Skin epidermis (tissue), 12 donors: Measurements from ENCODE around the gene CNTNAP2.
"Not testable (repeated sequence)": the region's sequence is repeated elsewhere in the genome, so short reads cannot be mapped to it uniquely, and the experiment has no call there.

Experiments
- H3K27ac ChIP-seq, 21 experiments: fragments of 200-600 bp; sonication (generic) in 11 of 21; one replicate each; pipeline ENCODE4 v1.5.0; 2020; ENCODE audit warnings: mild to moderate bottlenecking in 3 of 21, inconsistent platforms in 2 of 21, moderate library complexity in 2 of 21
- H3K4me3 ChIP-seq, 7 experiments: fragments of 200-600 bp; sonication (generic) in 2 of 7; one replicate each; pipeline ENCODE4 v1.5.0; 2020; ENCODE audit warnings: inconsistent platforms in 2 of 7, mild to moderate bottlenecking in 2 of 7, moderate library complexity in 1 of 7

The CNTNAP2 gene

DNA sequence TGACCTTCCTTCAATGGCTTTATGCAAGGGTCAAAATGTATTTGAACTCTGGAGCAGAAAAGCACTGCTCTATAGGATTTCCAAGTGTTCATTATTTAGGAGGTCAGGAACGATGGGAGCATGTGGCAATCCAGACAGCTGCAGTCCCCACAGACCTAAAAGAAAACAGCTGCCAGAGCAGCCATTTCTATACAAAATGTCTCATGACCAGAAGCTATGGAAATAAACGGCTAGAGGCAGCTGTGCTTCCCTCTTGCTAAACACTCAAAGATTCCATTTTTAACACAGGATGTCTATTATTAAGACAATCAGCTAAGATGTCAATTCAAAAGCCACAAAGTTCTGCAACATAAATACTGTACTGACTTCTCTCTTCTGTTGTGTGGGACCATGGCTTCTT, 1594.8 kb downstream of the CNTNAP2 start:
- Histone ChIP-seq H3K4me3 (no peak overlapping the region), H3K27ac (no peak overlapping the region)

DNA sequence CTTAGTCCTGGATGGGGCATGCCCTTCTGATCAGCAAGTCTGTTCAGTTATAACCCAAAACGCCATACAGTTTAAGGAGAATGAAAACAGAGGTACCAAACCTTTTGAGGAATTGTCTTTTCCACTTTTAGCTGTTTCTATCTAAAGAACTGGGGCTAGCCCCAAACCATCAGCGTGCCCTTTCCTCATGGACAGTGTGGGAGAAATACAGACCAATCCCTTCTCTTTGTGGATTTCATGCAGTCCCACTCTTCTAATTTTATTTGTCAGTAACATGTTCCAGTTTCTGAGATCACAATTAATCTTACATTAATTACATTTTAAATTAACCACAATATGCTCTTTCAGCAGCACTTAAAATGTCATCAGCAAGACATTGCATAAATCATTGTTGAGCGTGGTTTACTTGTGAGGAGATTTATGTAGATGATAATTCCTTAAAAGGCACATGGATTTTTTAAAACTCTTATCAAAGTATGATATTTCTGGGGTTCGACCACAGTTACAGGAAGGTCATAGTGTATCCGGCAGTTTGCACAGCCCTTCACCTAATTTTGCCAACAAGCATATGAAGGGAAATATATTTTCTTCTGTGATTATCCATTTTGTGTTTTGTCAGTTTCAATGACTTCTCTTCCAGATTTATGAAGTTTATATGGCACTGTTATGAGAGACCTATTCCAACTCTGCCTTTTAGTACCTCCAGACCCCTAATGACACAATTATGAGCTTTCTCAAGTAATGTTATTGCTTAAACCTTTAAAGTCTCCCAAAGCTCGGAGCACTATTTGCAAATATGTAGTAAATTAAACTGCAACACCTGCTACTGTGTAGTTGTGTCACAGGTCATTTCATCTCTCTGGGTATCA, 1605.6 kb downstream of the CNTNAP2 start:
- no peak overlapping the region for H3K4me3 ChIP-seq
- H3K27ac ChIP-seq: no peak overlapping the region

DNA sequence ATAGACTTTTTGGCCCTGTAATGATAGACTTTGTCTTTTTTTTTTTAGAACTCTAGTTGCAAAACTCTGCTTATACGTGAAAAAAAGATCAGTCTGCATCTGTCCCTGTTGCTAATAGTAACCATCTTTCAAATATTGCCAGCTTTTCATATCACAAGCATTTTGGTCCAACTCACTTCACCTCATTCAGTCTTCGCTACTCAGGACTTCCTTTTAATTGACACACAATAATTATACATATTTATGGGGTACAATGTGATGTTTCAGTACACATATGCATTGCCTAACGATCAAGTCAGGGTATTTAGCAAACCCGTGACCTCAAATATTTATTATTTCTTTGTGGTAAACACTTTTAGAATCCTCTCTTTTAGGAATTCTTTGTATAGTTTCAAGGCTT, 1606.9 kb downstream of the CNTNAP2 start:
- H3K27ac ChIP-seq: no peak overlapping the region
- no peak overlapping the region for H3K4me3 ChIP-seq

DNA sequence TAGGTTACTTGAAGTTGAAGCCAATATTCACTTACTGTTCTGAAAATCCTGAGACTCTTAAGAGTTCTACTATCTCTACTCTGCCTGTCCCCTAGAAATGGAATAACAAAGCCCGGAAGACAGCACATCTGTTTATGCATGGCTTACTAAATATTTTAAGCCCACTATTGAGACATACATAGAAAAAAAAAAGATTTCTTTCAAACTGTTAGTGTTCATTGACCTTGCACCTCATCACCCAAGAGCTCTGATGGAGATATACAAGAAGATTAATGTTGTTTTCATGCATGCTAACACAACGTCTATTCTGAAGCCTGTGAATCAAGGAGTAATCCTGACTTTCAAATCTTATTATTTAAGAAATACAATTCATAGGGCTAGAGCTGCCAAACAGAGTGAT, 1614.7 kb downstream of the CNTNAP2 start:
- H3K27ac ChIP-seq: no peak overlapping the region
- no peak overlapping the region for H3K4me3 ChIP-seq

DNA sequence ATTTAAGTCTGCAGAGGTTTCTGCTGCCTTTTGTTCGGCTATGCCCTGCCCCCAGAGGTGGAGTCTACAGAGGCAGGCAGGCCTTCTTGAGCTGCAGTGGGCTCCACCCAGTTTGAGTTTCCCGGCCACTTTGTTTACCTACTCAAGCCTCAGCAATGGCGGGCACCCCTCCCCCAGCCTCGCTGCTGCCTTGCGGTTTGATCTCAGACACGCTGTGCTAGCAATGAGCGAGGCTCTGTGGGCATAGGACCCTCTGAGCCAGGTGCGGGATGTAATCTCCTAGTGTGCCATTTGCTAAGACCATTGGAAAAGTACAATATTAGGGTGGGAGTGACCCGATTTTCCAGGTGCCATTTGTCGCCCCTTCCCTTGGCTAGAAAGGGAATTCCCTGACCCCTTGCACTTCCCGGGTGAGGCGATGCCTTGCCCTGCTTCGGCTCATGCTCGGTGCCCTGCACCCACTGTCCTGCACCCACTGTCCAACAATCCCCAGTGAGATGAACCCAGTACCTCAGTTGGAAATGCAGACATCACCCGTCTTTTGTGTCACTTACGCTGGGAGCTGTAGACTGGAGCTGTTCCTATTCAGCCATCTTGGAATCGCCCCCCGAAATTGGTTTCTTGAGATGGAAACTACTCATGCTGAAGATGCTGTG, 1621.1 kb downstream of the CNTNAP2 start:
- not testable (repeated sequence) for H3K4me3 ChIP-seq, H3K27ac ChIP-seq

DNA sequence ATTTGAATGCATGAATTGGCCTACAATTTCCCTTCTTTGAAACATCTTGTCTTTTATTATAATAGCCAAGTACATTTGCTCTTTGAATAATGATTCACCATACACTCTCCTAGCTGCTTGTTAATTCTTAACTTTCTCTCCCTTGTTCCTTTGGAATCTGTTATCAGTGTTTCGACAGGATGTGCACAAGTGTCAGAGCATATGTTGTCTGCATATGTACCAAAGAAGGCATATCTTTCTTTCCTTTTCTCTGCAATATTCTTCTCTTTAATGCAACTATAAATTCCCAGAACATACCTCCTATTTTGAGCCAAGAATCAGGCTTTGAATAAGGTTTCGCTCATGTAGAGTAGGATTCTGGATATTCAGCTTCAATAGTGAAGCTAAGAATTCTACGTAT, 1625.7 kb downstream of the CNTNAP2 start:
- Histone ChIP-seq H3K27ac (no peak overlapping the region), H3K4me3 (no peak overlapping the region)

DNA sequence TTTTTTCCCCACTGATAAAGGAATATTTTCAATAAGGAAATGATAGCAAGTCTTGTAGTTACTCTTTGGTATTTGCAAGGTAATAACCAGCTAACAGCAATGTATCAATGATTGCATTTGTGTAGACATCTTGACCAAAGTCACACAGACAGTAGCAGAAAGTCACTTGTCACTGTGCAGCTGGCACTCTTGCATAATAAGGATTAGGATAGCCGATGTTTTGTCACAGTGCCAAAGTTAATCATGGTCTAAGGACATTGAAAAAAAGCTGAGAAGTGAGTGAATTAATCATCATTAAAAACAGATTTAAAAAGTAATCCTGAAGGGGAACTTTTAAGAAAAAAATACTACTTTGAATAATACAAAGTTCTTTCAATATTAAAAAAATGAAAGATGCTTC, 1639.7 kb downstream of the CNTNAP2 start:
- Histone ChIP-seq H3K4me3 (no peak overlapping the region), H3K27ac (no peak overlapping the region)

DNA sequence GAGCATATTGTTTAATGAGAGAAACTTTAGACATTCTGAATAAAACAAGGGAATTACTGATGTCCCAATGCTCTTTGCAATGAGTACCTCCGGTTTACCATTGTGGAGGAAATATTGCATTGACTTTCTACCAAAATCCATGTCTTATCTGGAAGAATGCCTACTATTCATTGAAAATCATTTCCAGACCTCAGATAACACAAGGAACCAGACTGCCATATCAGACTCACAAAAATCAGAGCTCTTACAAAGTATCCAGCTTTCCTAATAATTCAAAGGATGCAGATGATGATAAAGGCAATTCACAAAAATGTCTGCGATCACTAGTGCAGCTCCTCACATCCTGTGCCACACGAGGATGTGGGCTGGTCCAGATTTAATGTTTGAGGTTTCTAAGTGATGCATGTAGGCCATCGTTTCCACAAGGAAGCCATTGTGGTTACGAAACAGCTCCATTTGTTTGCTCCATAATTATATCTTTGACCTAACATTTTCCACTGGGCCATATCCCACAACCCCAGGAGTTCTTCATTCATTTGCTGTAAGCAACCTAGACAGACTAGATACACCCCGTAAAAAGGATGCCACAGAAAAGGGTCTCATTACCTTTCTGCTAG, 1642.8 kb downstream of the CNTNAP2 start:
- no peak overlapping the region for H3K27ac ChIP-seq
- H3K4me3 ChIP-seq: no peak overlapping the region

DNA sequence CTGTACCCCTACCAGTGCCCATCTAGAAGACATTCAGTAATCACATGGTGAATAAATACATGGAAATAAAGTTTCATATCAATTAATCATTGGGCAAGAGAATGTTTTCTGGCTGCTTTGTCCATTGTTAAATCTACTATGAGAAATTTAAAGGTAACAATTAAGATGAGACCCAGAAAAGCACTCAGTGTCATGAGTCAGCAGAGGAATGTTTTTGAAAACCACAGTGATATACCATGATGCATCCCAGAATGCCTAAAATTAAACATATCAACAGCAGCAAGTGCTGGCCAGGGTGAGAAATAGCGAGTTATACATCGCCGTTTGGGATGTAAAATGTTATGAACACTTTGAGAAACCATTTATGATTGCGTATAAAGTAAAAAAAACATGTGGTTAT, 1648.7 kb downstream of the CNTNAP2 start:
- no peak overlapping the region for H3K4me3 ChIP-seq
- no peak overlapping the region for H3K27ac ChIP-seq

DNA sequence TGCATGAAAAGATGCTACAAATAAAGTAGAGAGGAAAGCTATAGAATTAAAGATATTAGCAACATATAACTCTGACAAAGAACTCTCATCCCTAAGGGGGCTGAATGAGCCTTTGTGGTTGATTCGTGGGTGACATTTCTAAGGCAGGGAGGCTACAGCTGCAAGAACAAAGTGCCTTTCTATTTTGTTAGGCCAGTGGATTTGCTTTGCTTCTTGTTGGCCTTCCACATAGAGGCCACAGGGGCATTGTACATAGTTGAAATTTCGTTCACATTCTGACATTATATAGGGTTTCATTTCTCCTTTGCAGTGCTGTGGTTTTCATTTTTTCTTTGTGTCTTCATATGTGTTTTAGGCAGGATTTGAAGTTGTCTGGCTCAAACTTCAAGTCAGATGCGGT, 1654.7 kb downstream of the CNTNAP2 start:
- Histone ChIP-seq H3K27ac (no peak overlapping the region), H3K4me3 (no peak overlapping the region)

DNA sequence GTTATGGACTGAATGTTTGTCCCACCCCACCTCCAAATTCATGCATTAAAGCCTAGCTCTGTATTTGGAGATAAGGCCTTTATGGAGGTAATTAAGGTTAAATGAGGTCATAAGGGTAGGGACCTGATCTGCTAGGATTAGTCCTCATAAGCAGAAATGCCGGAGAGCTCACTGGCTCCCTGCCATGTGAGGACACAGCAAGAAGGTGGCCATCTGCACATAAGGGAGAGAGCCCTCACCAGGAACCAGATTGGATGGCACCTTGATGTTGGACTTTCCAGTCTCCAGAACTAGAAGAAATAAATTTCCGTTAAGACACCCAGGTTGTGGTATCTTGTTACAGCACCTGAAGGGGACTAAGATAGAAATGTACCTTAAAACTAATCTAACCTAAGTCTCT, 1657.9 kb downstream of the CNTNAP2 start:
- Histone ChIP-seq H3K4me3 (no peak overlapping the region), H3K27ac (no peak overlapping the region)

DNA sequence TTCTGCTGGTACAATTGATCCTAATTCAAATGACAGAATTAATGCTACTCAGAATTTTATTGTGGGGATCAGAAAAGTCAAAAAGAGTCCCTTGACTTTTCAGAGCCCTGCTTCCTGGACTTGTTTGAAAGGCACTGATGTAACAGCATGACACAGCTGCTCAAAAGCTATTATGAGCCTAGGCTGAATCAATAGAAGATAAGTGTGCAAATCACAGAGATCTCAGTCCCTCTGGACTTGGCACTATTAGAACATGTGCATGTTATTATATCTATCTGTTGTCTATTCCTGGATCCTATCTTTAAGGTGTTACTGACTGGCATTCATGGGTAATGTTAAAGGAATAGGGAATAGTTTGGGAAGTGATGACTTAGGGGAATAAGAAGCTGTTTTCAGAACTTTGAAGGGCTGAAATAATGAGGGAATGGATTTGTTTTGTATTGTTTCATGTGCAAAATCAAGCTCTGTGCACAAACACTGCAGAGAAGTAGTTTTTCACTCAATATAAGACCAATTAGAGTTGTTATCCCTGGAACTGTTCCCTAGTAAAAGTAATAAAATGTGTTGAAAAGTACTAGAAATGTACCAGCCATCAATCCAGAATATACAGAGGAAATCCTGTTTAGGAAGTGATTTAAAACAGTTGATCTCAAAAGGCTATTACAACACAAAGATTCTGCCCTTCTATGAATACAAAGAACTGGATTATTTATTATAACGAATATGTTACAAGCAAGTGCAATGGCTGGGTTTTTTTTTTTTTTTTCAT, 1659.1 kb downstream of the CNTNAP2 start:
- Histone ChIP-seq H3K27ac (no peak overlapping the region), H3K4me3 (no peak overlapping the region)

DNA sequence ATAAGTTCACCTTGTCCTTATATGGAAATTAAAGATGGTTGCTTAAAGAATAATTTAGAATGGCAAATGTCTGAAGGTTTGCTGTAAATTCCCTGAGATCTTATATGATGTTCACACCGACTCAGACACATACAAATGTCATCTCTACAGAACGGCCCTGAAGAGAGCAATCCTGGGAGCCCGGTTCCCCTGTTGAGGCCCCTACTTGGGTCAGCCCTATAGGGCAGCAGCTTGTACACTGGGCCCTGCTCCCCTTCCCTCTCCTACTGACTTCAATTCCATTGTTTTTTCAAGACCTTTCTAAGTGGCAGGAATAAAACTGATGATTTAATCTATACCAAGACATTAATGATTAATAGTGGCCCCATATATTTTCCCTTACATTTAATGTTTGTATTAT, 1660.7 kb downstream of the CNTNAP2 start:
- Histone ChIP-seq H3K27ac (no peak overlapping the region), H3K4me3 (no peak overlapping the region)

DNA sequence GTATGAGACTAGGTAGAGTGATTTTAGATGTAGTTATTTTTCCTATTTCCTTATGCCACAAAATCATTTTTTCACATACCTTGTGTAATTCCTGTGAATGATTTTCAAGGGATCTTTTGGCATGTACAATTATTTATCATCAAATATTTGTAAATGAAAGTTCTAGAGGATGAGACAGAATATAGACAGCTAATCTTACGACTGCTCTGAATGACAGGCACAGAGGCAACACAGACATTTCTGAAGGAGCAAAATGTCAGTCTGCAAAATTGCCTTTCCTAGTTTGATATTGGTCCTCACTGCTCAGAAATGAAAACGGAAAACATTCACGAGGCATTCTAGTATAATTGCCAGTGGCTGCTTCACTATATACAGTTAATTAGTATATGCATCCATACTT, 1663.3 kb downstream of the CNTNAP2 start:
- no peak overlapping the region for H3K27ac ChIP-seq

DNA sequence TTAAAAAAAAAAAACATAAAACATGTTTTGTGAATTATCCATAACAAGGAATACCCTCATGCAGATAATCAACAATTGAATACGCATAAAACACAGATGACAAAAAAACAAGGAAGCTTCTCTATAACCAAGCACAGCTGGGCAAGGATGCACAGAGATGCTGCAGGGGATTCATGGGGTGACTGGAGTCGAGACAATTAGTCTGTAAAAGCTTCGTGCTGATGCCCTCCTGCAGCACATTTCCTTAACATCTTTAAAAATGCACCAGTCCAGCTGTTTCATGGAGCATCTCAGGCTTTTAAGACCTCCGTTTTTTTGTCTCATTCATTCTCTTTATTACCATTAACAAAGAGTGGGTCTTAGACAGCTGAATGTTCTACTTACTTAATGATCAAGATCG, 1680.0 kb downstream of the CNTNAP2 start:
- Histone ChIP-seq H3K27ac (no peak overlapping the region), H3K4me3 (no peak overlapping the region)

More for the DNA sequence above, 1663.3 kb downstream of the CNTNAP2 start:
- no peak overlapping the region for H3K4me3 ChIP-seq

DNA sequence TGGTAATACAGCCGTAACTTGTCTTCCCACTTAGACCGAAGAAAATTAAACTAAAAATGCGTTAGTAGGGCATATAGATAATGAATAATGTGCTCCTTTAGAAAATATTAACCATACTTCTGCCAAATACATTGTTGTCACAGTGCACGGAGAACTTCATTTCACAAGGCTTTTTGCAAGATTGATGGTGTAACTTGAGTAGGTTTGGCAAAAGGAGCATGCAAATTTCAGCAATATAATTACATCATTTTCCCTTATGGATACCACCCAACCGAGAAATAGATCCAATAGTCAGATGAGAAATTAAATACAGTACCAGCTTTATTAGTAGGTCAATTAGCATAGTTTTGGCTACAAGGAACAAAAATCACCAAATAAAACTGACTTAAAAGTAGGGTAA, 1681.4 kb downstream of the CNTNAP2 start:
- Histone ChIP-seq H3K4me3 (no peak overlapping the region), H3K27ac (no peak overlapping the region)

DNA sequence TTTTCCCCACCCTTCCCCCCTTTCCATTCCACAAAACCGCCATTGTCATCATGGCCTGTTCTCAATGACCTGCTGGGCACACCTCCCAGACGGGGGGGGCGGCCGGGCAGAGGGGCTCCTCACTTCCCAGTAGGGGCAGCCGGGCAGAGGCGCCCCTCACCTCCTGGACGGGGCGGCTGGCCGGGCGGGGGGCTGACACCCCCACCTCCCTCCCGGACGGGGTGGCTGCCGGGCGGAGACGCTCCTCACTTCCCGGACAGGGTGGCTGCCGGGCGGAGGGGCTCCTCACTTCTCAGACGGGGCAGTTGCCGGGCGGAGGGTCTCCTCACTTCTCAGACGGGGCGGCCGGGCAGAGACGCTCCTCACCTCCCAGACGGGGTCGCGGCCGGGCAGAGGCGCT, 1685.2 kb downstream of the CNTNAP2 start:
- H3K27ac ChIP-seq: not testable (repeated sequence)

DNA sequence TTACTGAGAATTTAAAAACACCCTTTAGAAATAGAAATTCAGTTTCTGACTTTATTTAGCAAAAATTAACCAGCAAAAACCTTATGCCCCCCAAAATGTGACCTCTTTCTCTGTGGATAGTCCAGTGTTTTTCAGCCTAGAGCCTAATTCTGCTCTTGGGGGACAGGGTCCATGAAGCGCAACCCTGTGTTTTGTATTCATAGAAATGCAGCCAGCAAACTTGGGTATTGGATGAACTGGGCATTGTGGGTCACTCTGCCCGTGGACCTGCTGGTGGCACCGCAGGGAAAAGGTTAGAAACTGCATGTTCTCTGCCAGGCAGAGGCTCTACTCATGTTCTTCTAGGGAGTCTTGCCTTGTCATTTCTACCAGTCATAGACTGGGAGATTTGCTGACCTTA, 1686.5 kb downstream of the CNTNAP2 start:
- Histone ChIP-seq H3K4me3 (no peak overlapping the region), H3K27ac (no peak overlapping the region)

More for the DNA sequence above, 1685.2 kb downstream of the CNTNAP2 start:
- H3K4me3 ChIP-seq: not testable (repeated sequence)

DNA sequence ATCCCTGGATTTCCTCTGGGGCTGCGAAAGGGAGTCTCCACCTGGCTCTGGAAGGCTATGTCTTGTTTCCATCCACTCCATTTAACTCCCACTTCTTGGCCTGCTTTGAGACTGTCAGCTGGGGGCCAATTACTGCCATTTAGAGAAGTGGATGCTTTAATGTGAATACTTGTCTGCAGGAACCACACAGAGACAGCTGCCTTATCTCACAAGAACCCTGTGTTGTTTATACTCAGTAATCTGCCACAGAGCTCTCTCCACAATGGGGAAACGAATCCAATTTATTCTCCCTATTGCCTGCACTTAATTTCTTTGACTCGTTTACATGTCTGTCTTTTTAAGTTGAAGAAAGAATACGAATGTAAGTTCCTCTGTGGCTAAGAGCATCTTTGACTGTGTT, 1687.0 kb downstream of the CNTNAP2 start:
- Histone ChIP-seq H3K27ac (no peak overlapping the region), H3K4me3 (no peak overlapping the region)

DNA sequence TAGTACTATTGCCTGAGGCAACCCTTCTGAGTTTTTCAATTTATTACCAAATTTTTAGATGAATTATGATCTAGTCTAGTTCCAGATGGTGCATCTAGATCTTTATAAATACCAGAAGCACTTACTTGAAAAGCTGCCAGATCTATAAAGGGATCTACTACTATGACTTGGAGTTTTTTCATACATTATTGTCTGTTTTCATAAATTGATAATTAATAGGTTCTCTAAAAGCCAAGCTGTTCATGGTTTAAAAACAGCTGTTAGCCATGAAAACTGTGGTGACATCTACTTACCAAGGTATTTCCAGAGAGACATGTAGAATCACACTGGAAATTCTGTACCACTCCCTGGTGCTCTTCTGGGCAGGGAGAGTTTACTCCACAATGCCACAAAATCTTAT, 1687.4 kb downstream of the CNTNAP2 start:
- Histone ChIP-seq H3K27ac (no peak overlapping the region), H3K4me3 (no peak overlapping the region)
